Tibial nerve (tissue), 4 donors: ENCODE data around the gene CYSRT1. TPM values are rescaled to one million over a fixed set of nuclear protein-coding genes. Genes with fewer than 3 reads are reported as not detected.

Experiments used
- DNase-seq, 2 donors: peaks; one replicate each; pipeline ENCODE4 v3.0.0-alpha.2; 2019; ENCODE audit warnings: low spot score in 2 of 2
- H3K27ac ChIP-seq, 4 donors: fragments of 200-600 bp; sonication (generic) in 3 of 4; one replicate each; pipeline ENCODE4 v1.5.1; 2017 to 2019; ENCODE audit warnings: mild to moderate bottlenecking in 1 of 4
- H3K27me3 ChIP-seq, 2 donors: fragments of 200-600 bp; sonication (generic) in 1 of 2; one replicate each; pipeline versions ENCODE4 v1.5.1 to v1.6.0; 2017 to 2019
- H3K36me3 ChIP-seq, 3 donors: fragments of 200-600 bp; sonication (generic); one replicate each; pipeline ENCODE4 v1.5.1; 2018 to 2019
- H3K4me1 ChIP-seq, 4 donors: fragments of 200-600 bp; sonication (generic) in 3 of 4; one replicate each; pipeline ENCODE4 v1.5.1; 2017 to 2019
- H3K4me3 ChIP-seq, 4 donors: fragments of 200-600 bp; sonication (generic) in 3 of 4; one replicate each; pipeline ENCODE4 v1.5.1; 2017 to 2019; ENCODE audit warnings: mild to moderate bottlenecking in 1 of 4, moderate library complexity in 1 of 4
- H3K9me3 ChIP-seq, 4 donors: fragments of 200-600 bp; sonication (generic) in 3 of 4; one replicate each; pipeline ENCODE4 v1.5.1; 2017 to 2019
- CTCF ChIP-seq, 5 experiments: fragments of 200-600 bp in 3 of 5; fragments of 450-650 bp in 2 of 5; sonication (generic) in 3 of 5; IDR thresholded peaks; one replicate each; pipeline ENCODE4 v1.5.1; 2016 to 2019; ENCODE audit warnings: antibody characterized with exemption in 5 of 5, mild to moderate bottlenecking in 3 of 5, moderate library complexity in 2 of 5
- EP300 ChIP-seq, 2 donors: sonication (generic); formaldehyde crosslinking; IDR thresholded peaks; one replicate each; pipeline ENCODE4 v1.6.1; 2017; ENCODE audit warnings: antibody characterized with exemption in 2 of 2, mild to moderate bottlenecking in 1 of 2
- POLR2A ChIP-seq, 2 donors: fragments of 450-650 bp; IDR thresholded peaks; one replicate each; pipeline ENCODE4 v1.6.1; 2017; ENCODE audit warnings: antibody characterized with exemption in 2 of 2, mild to moderate bottlenecking in 2 of 2, moderate library complexity in 2 of 2
- whole genome bisulfite sequencing, 2 donors: methylation state at CpG; one replicate each; pipeline ENCODE4 v1.1.5; 2018; 5-methylcytosine and 5-hydroxymethylcytosine counted together
- total RNA-seq, 4 donors: library from RNA; depleted of rRNA; stranded (reverse); fragments of >200 nt; gene quantifications; one replicate each; pipeline ENCODE4 v1.1.0, GENCODE V29; 2016

CYSRT1 gene
- total RNA-seq, 4 donors from 2014 or later = not detected

GRCh38 chr9:137223078-137223970, 1.6 kb upstream of the CYSRT1 start:
- peak; percentile 94 to 96 for DNase-seq
- no peaks in the 10 kb centered on the region for H3K9me3 ChIP-seq
- H3K4me3 ChIP-seq = peak overlapping the region; percentile 66 to 93 (median 83)
- peak in 1 of 5 experiments; percentile 38 for TF ChIP-seq CTCF (IDR thresholded peaks at IDR 0.05)
- TF ChIP-seq EP300 (IDR thresholded peaks at IDR 0.05) = peak; percentile 79 to 93
- TF ChIP-seq POLR2A (IDR thresholded peaks at IDR 0.05) = peak in 1 of 2 donors; percentile 24
- WGBS, 2 donors = 1 to 2% methylated on average over 35 to 43 of the region's 63 CpGs
- H3K4me1 ChIP-seq = peaks cover 0 to 70% (median 30%) of the 10 kb centered on the region in 4 donors
- H3K36me3 ChIP-seq = no peaks in the 10 kb centered on the region
- peak overlapping the region; percentile 77 to 97 (median 90) for H3K27ac ChIP-seq
- H3K27me3 ChIP-seq = peaks cover 0 to 20% of the 10 kb centered on the region in 2 donors

GRCh38 chr9:137225699-137226331, 841 bp downstream of the CYSRT1 start:
- TF ChIP-seq EP300 (IDR thresholded peaks at IDR 0.05) (no peak), CTCF (IDR thresholded peaks at IDR 0.05) (no peak), POLR2A (IDR thresholded peaks at IDR 0.05) (no peak)
- Histone ChIP-seq H3K36me3 (no peaks in the 10 kb centered on the region), H3K9me3 (no peaks in the 10 kb centered on the region), H3K27ac (no peak overlapping the region), H3K27me3 (peaks cover 0 to 45% of the 10 kb centered on the region in 2 donors), H3K4me3 (no peak overlapping the region), H3K4me1 (peaks cover 0 to 46% (median 26%) of the 10 kb centered on the region in 4 donors)
- no peak for DNase-seq
- 84 to 88% methylated on average over 6 to 9 of the region's 21 CpGs for WGBS, 2 donors

GRCh38 chr9:137226338-137227053, 1.5 kb downstream of the CYSRT1 start:
- H3K4me3 ChIP-seq = no peak overlapping the region
- H3K4me1 ChIP-seq = peaks cover 0 to 39% (median 21%) of the 10 kb centered on the region in 4 donors
- no peak for TF ChIP-seq CTCF (IDR thresholded peaks at IDR 0.05)
- TF ChIP-seq POLR2A (IDR thresholded peaks at IDR 0.05) = no peak
- peak overlapping the region in 1 of 4 donors; percentile 17 for H3K27ac ChIP-seq
- no peaks in the 10 kb centered on the region for H3K9me3 ChIP-seq
- 65 to 66% methylated on average over 12 to 18 of the region's 18 CpGs for WGBS, 2 donors
- H3K36me3 ChIP-seq = no peaks in the 10 kb centered on the region
- no peak for DNase-seq
- peaks cover 0 to 51% of the 10 kb centered on the region in 2 donors for H3K27me3 ChIP-seq

- Histone ChIP-seq H3K27ac (peak within 1 kb of the TSS in 2 of 4 donors; percentile 17 to 54), H3K4me1 (peaks cover 0 to 35% (median 19%) of the 10 kb centered on the region in 4 donors), H3K36me3 (no peaks in the 10 kb centered on the region), H3K27me3 (peaks cover 0 to 59% of the 10 kb centered on the region in 2 donors), H3K4me3 (no peak within 1 kb of the TSS), H3K9me3 (no peaks in the 10 kb centered on the region)
- 3 to 28% methylated on average over 5 to 21 of the region's 25 CpGs for WGBS, 2 donors
- peak; percentile 81 to 92 (median 85) for TF ChIP-seq CTCF (IDR thresholded peaks at IDR 0.05)
- TF ChIP-seq POLR2A (IDR thresholded peaks at IDR 0.05) = no peak
- peak; percentile 45 to 61 for DNase-seq
These were observed 2.3 kb downstream of the CYSRT1 start, which contains the start of gene RNF224 for GRCh38 chr9:137227054-137227852. RNF224 (plus strand) TSS chr9:137227502; CDS start chr9:137228336, 834 bp downstream.
